Spleen (tissue), 11 donors: ENCODE results near the gene NCOA6. TPM values are rescaled to one million over a fixed set of nuclear protein-coding genes. Genes with fewer than 3 reads are reported as not detected.

Source experiments
- DNase-seq: peaks from one replicate; pipeline ENCODE4 v3.0.0-alpha.2; 2020
- H3K27ac ChIP-seq, 8 donors: fragments of 200-600 bp; sonication (generic) in 7 of 8; 1 replicate in 4 of 8; 2 replicates in 4 of 8; pipeline versions ENCODE4 v1.5.0 to v1.8.0; 2016 to 2021; ENCODE audit warnings: inconsistent platforms in 4 of 8, mild to moderate bottlenecking in 4 of 8, moderate library complexity in 1 of 8
- H3K27me3 ChIP-seq, 7 donors: fragments of 200-600 bp; sonication (generic) in 6 of 7; replicated peaks in 1 of 7; 1 replicate in 4 of 7; 2 replicates in 3 of 7; pipeline versions ENCODE4 v1.5.0 to v1.8.0; 2016 to 2021; ENCODE audit warnings: inconsistent platforms in 3 of 7, mild to moderate bottlenecking in 1 of 7
- H3K36me3 ChIP-seq, 6 donors: fragments of 200-600 bp; sonication (generic) in 5 of 6; 1 replicate in 4 of 6; 2 replicates in 2 of 6; pipeline versions ENCODE4 v1.5.0 to v1.8.0; 2016 to 2021; ENCODE audit warnings: inconsistent platforms in 2 of 6
- H3K4me1 ChIP-seq, 6 donors: fragments of 200-600 bp; sonication (generic) in 5 of 6; 1 replicate in 3 of 6; 2 replicates in 3 of 6; pipeline versions ENCODE4 v1.5.0 to v1.8.0; 2016 to 2021; ENCODE audit warnings: inconsistent platforms in 3 of 6
- H3K4me3 ChIP-seq, 8 donors: fragments of 200-600 bp; sonication (generic) in 7 of 8; 1 replicate in 4 of 8; 2 replicates in 4 of 8; pipeline versions ENCODE4 v1.5.0 to v1.8.0; 2016 to 2021; ENCODE audit warnings: inconsistent platforms in 4 of 8, mild to moderate bottlenecking in 4 of 8, moderate library complexity in 2 of 8
- H3K9me3 ChIP-seq, 8 donors: fragments of 200-600 bp; sonication (generic) in 7 of 8; 1 replicate in 4 of 8; 2 replicates in 4 of 8; pipeline versions ENCODE4 v1.5.0 to v1.8.0; 2016 to 2021; ENCODE audit warnings: inconsistent platforms in 4 of 8
- POLR2A ChIP-seq, 3 donors: fragments of 450-650 bp; IDR thresholded peaks; one replicate each; pipeline ENCODE4 v1.5.1; 2017; ENCODE audit warnings: antibody characterized with exemption in 3 of 3, mild to moderate bottlenecking in 1 of 3
- POLR2AphosphoS5 ChIP-seq, 3 donors: sonication (generic); formaldehyde crosslinking; IDR thresholded peaks; one replicate each; pipeline ENCODE4 v1.5.1; 2017; ENCODE audit warnings: antibody characterized with exemption in 3 of 3
- WGBS, 5 donors: extraction: QIAGEN DNeasy Blood & Tissue Kit in 3 of 5; methylation state at CpG; one replicate each; pipeline versions ENCODE4 v1.1.5 to v1.1.7; 2013 to 2018; 5-methylcytosine and 5-hydroxymethylcytosine counted together
- intact Hi-C: fragments of 100-400 bp; cut with DNase I; formaldehyde crosslinking; loops from one replicate; pipeline ENCODE4 v1.15.0; 2023; ENCODE audit warnings: low total_unique reads
- polyA plus RNA-seq, 3 donors: library from polyadenylated mRNA; stranded (reverse); fragments of 200-250 nt; gene quantifications; one replicate each; pipeline ENCODE4 v1.2.1, GENCODE V29; 2013
- total RNA-seq, 7 donors: library from RNA; depleted of rRNA in 3 of 7; stranded (reverse); fragments of >200 nt in 3 of 7; fragmentation: NEBNext Ultra II Directional in 4 of 7; extraction: Animal tissue kit (Norgen Biotek cat#: 25700) in 4 of 7; gene quantifications; one replicate each; pipeline versions ENCODE4 v1.1.0 to v1.2.1, GENCODE V29; 2016 to 2021
- TF ChIP-seq, protein P1 (sequence below), 11 experiments: fragments of 200-600 bp in 7 of 11; fragments of 450-650 bp in 4 of 11; sonication (generic) in 4 of 11; IDR thresholded peaks in 8 of 11; conservative IDR thresholded peaks in 3 of 11; 1 replicate in 7 of 11; 2 replicates in 4 of 11; pipeline versions ENCODE4 v1.4.0 to v1.8.0; 2016 to 2021; ENCODE audit warnings: antibody characterized with exemption in 11 of 11, inconsistent platforms in 4 of 11, mild to moderate bottlenecking in 1 of 11
- donor health status: healthy with polysubstance abuse.
- donor health status: DM: no; HTN: no; CAD: no; lungs with moderate emphysema.
- donor health status: DM: no; HTN: no; CAD: no.
- donor health status: Bipolar disorder and iron deficiency.
- donor health status: healthy.
- donor health status: DM: no; HTN: no; CAD: no.
- donor health status: DM: yes; HTN: yes; CAD: no.

Gene NCOA6
- total and polyA plus RNA-seq, 10 donors: 13.6 to 32.8 (median 26.4) TPM

DNA sequence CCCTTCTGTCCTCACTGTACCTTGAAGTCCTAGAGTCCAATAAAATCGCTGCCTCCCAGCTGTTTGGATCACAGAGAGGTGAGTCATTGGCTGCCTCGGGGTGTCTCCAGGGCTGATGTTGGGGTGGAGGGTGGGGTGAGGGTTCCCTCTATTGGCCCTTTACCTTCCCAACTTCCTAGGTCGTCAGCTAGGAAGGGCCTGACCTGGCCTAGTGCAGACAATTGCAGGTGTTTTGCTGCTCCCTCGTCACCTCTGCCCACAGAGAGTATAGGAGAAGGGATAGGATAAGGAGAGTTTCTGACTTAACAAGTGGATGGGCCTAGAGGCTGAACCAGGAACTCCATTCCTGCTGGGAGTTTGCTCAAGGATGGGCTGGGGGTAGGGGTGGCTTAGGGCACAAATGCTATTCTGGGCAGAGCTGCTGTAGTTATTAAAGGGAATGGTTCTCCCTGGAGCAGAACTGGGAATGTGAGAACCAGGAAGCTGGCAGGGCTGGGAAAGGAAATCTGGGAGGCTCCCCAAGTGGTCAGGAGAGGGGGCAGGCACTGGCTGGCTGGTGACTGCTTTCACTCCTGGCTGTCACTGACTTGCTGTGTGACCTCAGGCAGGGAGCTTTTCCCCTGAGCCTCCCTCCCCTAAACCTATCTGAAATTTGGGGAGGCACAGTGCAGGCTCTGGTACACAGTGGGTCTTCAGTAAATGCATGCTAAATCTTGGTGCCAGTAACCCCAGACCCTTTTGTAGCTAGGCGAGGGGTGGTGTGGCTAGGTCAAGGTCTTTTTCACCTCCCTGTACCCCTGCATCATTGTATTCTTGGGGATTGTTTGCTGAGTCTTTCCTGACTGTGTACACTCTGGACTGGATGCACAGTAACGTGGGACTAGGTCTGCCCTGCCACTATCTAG lies 119.8 kb downstream of the NCOA6 start:
- Histone ChIP-seq H3K36me3 (peaks cover 0 to 1% (median 0%) of the 10 kb centered on the region in 6 donors), H3K27me3 (no peaks in the 10 kb centered on the region), H3K9me3 (no peaks in the 10 kb centered on the region), H3K4me3 (peak overlapping the region in 2 of 8 donors; percentile 74 to 76), H3K27ac (peak overlapping the region in 6 of 8 donors; percentile 97 to 100 (median 99)), H3K4me1 (peaks cover 7 to 75% (median 46%) of the 10 kb centered on the region in 6 donors)
- 52 to 73% (median 61%) methylated on average over 4 to 6 of the region's 6 CpGs for WGBS, 5 donors
- TF ChIP-seq, protein P1, sequence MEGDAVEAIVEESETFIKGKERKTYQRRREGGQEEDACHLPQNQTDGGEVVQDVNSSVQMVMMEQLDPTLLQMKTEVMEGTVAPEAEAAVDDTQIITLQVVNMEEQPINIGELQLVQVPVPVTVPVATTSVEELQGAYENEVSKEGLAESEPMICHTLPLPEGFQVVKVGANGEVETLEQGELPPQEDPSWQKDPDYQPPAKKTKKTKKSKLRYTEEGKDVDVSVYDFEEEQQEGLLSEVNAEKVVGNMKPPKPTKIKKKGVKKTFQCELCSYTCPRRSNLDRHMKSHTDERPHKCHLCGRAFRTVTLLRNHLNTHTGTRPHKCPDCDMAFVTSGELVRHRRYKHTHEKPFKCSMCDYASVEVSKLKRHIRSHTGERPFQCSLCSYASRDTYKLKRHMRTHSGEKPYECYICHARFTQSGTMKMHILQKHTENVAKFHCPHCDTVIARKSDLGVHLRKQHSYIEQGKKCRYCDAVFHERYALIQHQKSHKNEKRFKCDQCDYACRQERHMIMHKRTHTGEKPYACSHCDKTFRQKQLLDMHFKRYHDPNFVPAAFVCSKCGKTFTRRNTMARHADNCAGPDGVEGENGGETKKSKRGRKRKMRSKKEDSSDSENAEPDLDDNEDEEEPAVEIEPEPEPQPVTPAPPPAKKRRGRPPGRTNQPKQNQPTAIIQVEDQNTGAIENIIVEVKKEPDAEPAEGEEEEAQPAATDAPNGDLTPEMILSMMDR (IDR thresholded peaks at IDR 0.05 in 8 of 11, conservative IDR thresholded peaks at IDR 0.05 in 3 of 11): peak in 2 of 11 experiments; percentile 9 to 13
- TF ChIP-seq POLR2AphosphoS5 (IDR thresholded peaks at IDR 0.05): no peak
- no peak for DNase-seq
- intact Hi-C loops: loop anchor here (5.0 kb wide), 2 partner anchors 163 to 393 kb away; no protein-coding TSS in a partner anchor

DNA sequence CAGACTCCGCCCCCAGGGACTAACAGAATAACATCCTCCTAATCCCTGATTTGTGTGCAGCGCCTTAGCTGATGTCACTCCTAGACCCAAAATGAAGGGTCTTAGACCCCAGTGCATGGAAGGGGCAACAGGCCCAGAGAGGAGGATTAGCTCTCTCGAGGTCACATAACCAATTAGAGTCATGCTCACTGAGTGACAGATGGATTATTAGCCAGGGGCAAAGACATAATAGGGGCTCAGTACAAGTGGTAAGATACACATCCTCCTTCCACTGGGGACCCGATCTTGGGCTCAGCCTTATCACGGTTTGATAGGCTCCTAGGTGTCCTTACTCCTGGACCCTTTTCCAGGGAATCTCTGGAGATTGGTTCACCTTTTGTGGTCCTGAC lies 120.4 kb downstream of the NCOA6 start:
- TF ChIP-seq POLR2A (IDR thresholded peaks at IDR 0.05): no peak
- TF ChIP-seq, protein P1 (IDR thresholded peaks at IDR 0.05 in 8 of 11, conservative IDR thresholded peaks at IDR 0.05 in 3 of 11): no peak
- no peak for TF ChIP-seq POLR2AphosphoS5 (IDR thresholded peaks at IDR 0.05)
- Histone ChIP-seq H3K9me3 (no peaks in the 10 kb centered on the region), H3K27ac (peak overlapping the region; percentile 82 to 100 (median 99)), H3K4me1 (peaks cover 7 to 68% (median 40%) of the 10 kb centered on the region in 6 donors), H3K27me3 (no peaks in the 10 kb centered on the region), H3K36me3 (no peaks in the 10 kb centered on the region), H3K4me3 (peak overlapping the region; percentile 63 to 79 (median 71))
- intact Hi-C loops: loop anchor here (5.0 kb wide), 2 partner anchors 163 to 393 kb away; no protein-coding TSS in a partner anchor
- no peak for DNase-seq
- WGBS, 5 donors: 52 to 64% (median 58%) methylated on average over 5 of the region's 5 CpGs

DNA sequence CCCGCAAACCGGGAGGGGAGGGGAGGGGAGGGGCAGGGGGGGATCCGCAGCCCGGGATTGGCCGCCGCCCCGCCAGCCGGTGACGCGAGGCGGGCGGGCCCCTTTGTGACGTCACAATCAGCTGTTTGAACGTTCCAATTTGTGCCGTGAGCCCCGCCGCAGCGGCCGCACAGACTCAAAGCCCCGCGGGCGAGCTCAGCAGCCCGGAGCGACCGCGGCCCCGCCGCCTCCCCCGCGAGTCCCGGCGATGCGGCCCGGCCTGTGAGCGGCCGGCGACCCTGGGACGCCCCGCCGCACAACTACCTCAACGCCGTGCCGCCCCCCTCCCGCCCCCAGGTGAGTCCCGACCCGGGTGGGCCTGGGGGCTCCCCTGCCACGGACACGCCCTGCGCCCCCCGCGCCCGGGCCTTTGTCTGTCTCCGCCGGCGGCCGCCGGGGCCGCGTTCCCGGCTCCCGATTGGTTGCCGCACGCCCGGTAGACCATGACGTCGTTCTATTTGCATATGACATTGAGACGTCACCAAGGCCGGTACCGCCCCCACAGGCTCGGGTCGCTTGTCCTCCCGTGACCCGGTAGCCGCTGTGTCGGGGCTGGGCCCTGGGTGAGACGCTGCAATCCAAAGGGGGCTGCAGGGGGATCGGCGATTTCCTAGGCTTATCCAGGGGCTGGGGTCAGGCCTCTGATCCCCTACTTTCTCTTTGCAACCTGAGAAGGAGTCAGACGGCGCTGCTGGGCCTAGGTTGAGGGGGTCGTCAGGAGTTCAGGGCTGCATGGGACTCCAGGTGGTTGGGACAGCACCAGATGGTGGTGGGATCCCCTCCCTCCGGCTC lies 121.1 kb downstream of the NCOA6 start, which contains the start of gene TP53INP2:
TP53INP2 (plus strand) TSS at position 168 of the 831 bp plus-strand sequence. CDS start 4,396 bp downstream, outside the sequence.
- intact Hi-C loops: loop anchor here (5.0 kb wide), 2 partner anchors 162 to 392 kb away; no protein-coding TSS in a partner anchor
- no peaks in the 10 kb centered on the region for H3K9me3 ChIP-seq
- DNase-seq: peak; percentile 95
- H3K4me3 ChIP-seq: peak within 1 kb of the TSS; percentile 63 to 79 (median 71)
- peaks cover 7 to 62% (median 39%) of the 10 kb centered on the region in 6 donors for H3K4me1 ChIP-seq
- H3K27me3 ChIP-seq: no peaks in the 10 kb centered on the region
- no peaks in the 10 kb centered on the region for H3K36me3 ChIP-seq
- 1 to 4% (median 2%) methylated on average over 15 to 82 of the region's 82 CpGs for WGBS, 5 donors
- peak within 1 kb of the TSS; percentile 82 to 100 (median 99) for H3K27ac ChIP-seq
- TF ChIP-seq POLR2AphosphoS5 (IDR thresholded peaks at IDR 0.05) (peak; percentile 77 to 88 (median 83)), POLR2A (IDR thresholded peaks at IDR 0.05) (peak in 1 of 3 donors; percentile 35)
- TF ChIP-seq, protein P1 (IDR thresholded peaks at IDR 0.05 in 8 of 11, conservative IDR thresholded peaks at IDR 0.05 in 3 of 11): peak in 4 of 11 experiments; percentile 10 to 29 (median 22)
